Fibroblast of villous mesenchyme (primary cell): ENCODE data around the gene CLSTN3. TPM values are rescaled to one million over a fixed set of nuclear protein-coding genes. Genes with fewer than 3 reads are reported as not detected.

Experiments
- DNase-seq: peaks from one replicate; pipeline ENCODE4 v3.0.0-alpha.2; 2010; ENCODE audit warnings: low read depth
- H3K4me3 ChIP-seq: 2 replicates; pipeline ENCODE4 v1.5.1; 2011; ENCODE audit warnings: low read depth, mild to moderate bottlenecking, low read length
- CTCF ChIP-seq: IDR thresholded peaks from 2 replicates; pipeline ENCODE4 v1.5.1; 2012; ENCODE audit warnings: low read depth, mild to moderate bottlenecking, low read length; ENCODE audit not compliant: insufficient read depth
- total RNA-seq: library from RNA; depleted of rRNA; stranded (reverse); fragments of >200 nt; gene quantifications from 2 replicates; pipeline ENCODE4 v1.2.3, GENCODE V29; 2012

Gene CLSTN3
- total RNA-seq, 1 donor = 19.0 TPM

DNA sequence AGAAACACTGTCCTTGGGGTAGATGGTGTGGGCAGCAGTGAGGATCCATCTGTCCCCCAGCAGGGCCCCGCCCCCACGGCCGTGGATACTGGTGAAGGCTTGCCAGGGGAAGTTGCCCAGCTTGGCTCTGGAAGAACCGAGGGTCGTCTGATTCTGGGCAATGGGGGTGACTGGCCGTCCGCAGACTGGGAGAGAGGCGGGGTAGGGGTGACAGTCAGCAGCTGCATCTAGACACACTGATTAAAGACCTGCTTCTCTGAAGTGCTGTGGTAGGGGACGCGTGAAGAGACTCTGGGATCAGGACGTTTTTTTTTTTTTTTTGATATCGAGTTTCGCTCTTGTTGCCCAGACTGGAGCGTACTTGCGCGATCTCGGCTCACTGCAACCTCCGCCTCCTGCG is 33.2 kb upstream of the CLSTN3 start:
- no peak for TF ChIP-seq CTCF
- H3K4me3 ChIP-seq = no peak overlapping the region
- DNase-seq = no peak

GRCh38 chr12:7099290-7099996 is 30.7 kb upstream of the CLSTN3 start:
- no peak overlapping the region for H3K4me3 ChIP-seq
- TF ChIP-seq CTCF = no peak
- DNase-seq = no peak

DNA sequence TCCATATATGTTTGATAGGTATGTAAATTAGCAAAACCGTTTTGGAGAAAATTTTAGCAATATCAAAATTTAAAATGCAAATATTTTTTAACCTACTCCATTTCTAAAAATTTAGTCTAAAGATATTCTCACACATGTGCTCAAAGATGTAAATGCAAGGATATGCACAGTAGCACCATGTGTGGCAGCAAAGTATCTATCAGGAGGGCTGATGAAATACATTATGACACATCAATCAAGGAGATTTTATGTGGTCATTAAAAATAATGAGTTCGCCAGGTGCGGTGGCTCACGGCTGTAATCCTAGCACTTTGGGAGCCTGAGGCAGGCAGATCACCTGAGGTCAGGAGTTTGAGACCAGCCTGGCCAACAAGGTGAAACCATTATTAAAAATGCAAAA is 29.9 kb upstream of the CLSTN3 start:
- DNase-seq = no peak
- no peak for TF ChIP-seq CTCF
- H3K4me3 ChIP-seq = no peak overlapping the region

- TF ChIP-seq CTCF = no peak
- DNase-seq = peak; percentile 8
Observed at GRCh38 chr12:7101047-7101693, 29.0 kb upstream of the CLSTN3 start.

DNA sequence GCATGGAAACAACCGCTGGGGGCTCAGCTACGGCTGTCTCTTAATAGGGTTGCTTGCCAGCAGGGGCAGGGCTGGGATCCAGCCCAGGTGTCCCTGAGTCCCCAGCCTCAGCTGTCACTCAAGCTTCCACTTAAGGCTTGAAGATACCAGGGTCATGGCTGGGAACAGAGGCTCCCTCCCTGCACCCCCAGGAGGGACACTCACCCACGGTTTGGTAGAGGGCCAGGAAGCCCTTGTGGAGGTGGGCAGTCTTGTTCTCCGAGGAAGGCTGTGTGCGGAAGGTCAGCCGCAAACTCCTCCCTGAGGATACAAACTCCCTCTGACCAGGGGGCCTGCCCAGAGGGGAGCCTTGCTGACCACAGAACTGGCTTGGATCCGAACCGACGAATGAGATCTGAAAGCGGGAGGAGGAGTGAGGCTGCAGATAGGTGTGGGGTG is 28.5 kb upstream of the CLSTN3 start:
- DNase-seq = no peak
- no peak overlapping the region for H3K4me3 ChIP-seq
- TF ChIP-seq CTCF = no peak

More at GRCh38 chr12:7101047-7101693, 29.0 kb upstream of the CLSTN3 start:
- H3K4me3 ChIP-seq = no peak overlapping the region

DNA sequence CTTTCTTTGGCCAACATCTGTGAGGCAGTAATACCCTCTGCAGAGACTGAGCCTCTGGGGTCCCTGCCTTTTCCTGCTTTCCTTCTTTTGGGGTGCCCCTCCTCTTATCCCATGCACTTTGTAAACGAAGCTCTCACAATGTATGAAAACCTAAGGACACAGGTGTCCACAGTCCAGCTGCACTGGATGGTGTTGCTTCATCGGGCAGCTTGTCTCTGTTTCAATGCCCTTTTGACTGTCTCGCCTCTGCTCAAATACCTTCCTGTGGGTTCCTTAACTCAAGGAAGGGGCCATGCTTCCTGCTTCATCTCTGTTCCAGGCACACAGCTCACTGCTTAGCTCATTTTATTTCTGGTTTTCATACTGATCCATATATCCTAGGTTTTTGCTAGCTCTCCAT is 27.6 kb upstream of the CLSTN3 start:
- no peak for DNase-seq
- no peak for TF ChIP-seq CTCF
- no peak overlapping the region for H3K4me3 ChIP-seq
